Fibroblast of lung (primary cell): ENCODE measurements around the gene CPEB4. TPM values are rescaled to one million over a fixed set of nuclear protein-coding genes. Genes with fewer than 3 reads are reported as not detected.

ENCODE experiments used
- DNase-seq, 2 donors: peaks; one replicate each; pipeline versions ENCODE4 v3.0.0 to v3.0.0-alpha.2; 2010; ENCODE audit warnings: low read depth in 2 of 2
- H2AFZ ChIP-seq: 2 replicates; pipeline ENCODE4 v1.5.1; 2012; ENCODE audit warnings: low read length, control low read depth, inconsistent platforms
- H3K27ac ChIP-seq: 2 replicates; pipeline ENCODE4 v1.5.1; 2011; ENCODE audit warnings: low read length, control low read depth; ENCODE audit not compliant: insufficient read depth
- H3K27me3 ChIP-seq: 2 replicates; pipeline ENCODE4 v1.5.1; 2011; ENCODE audit warnings: mild to moderate bottlenecking, low read length; ENCODE audit not compliant: control insufficient read depth, insufficient read depth
- H3K36me3 ChIP-seq: 2 replicates; pipeline ENCODE4 v1.5.1; 2011; ENCODE audit warnings: low read length; ENCODE audit not compliant: control insufficient read depth, insufficient read depth
- H3K4me1 ChIP-seq: 2 replicates; pipeline ENCODE4 v1.5.1; 2011; ENCODE audit warnings: low read length; ENCODE audit not compliant: control insufficient read depth, insufficient read depth; ENCODE audit errors: extremely low read depth
- H3K4me2 ChIP-seq: 2 replicates; pipeline ENCODE4 v1.5.1; 2011; ENCODE audit warnings: low read length, control low read depth; ENCODE audit not compliant: insufficient read depth; ENCODE audit errors: extremely low read depth
- H3K4me3 ChIP-seq, 4 experiments: fragments of 200-600 bp in 1 of 4; sonication (generic) in 1 of 4; replicated peaks in 1 of 4; 2 replicates each; pipeline ENCODE4 v1.5.1; 2011 to 2016; ENCODE audit warnings: low read length in 4 of 4, low read depth in 3 of 4, mild to moderate bottlenecking in 3 of 4, control low read depth in 2 of 4, inconsistent platforms in 1 of 4, mixed read lengths in 1 of 4; ENCODE audit not compliant: insufficient read depth in 1 of 4; ENCODE audit errors: control extremely low read depth in 1 of 4
- H3K79me2 ChIP-seq: 2 replicates; pipeline ENCODE4 v1.5.1; 2012; ENCODE audit warnings: mild to moderate bottlenecking, low read length, inconsistent platforms; ENCODE audit not compliant: control insufficient read depth, insufficient read depth
- H3K9ac ChIP-seq: 2 replicates; pipeline ENCODE4 v1.5.1; 2011; ENCODE audit warnings: mild to moderate bottlenecking, low read length, control low read depth; ENCODE audit not compliant: insufficient read depth
- H3K9me3 ChIP-seq: 2 replicates; pipeline ENCODE4 v1.5.1; 2012; ENCODE audit warnings: low read depth, low read length; ENCODE audit not compliant: control insufficient read depth, insufficient read depth
- H4K20me1 ChIP-seq: 2 replicates; pipeline ENCODE4 v1.5.1; 2011; ENCODE audit warnings: low read length; ENCODE audit not compliant: control insufficient read depth, insufficient read depth; ENCODE audit errors: extremely low read depth
- EZH2 ChIP-seq: IDR thresholded peaks from 2 replicates; pipeline ENCODE4 v1.5.1; 2012; ENCODE audit warnings: low read length, control low read depth, mild to moderate bottlenecking; ENCODE audit errors: missing control alignments
- polyA plus RNA-seq, 2 donors: library from polyadenylated mRNA; depleted of rRNA in 1 of 2; stranded (reverse) in 1 of 2; unstranded in 1 of 2; fragments of >200 nt; gene quantifications; 2 replicates each; pipeline ENCODE4 v1.2.1, GENCODE V29; 2011 to 2012; ENCODE audit warnings: missing spikeins in 1 of 2
- total RNA-seq: library from RNA; depleted of rRNA; stranded (reverse); fragments of >200 nt; gene quantifications from 2 replicates; pipeline ENCODE4 v1.2.1, GENCODE V29; 2014
- TF ChIP-seq, protein P1 (sequence below), 2 donors: IDR thresholded peaks in 1 of 2; conservative IDR thresholded peaks in 1 of 2; 1 replicate in 1 of 2; 2 replicates in 1 of 2; pipeline ENCODE4 v1.5.1; 2011 to 2012; ENCODE audit warnings: low read length in 2 of 2, control low read depth in 1 of 2, inconsistent platforms in 1 of 2, low read depth in 1 of 2, mild to moderate bottlenecking in 1 of 2

The CPEB4 gene
- total and polyA plus RNA-seq, 2 donors (not counting 1 experiment from before 2014, with no cell fraction given) = 19.9 to 23.6 TPM

DNA sequence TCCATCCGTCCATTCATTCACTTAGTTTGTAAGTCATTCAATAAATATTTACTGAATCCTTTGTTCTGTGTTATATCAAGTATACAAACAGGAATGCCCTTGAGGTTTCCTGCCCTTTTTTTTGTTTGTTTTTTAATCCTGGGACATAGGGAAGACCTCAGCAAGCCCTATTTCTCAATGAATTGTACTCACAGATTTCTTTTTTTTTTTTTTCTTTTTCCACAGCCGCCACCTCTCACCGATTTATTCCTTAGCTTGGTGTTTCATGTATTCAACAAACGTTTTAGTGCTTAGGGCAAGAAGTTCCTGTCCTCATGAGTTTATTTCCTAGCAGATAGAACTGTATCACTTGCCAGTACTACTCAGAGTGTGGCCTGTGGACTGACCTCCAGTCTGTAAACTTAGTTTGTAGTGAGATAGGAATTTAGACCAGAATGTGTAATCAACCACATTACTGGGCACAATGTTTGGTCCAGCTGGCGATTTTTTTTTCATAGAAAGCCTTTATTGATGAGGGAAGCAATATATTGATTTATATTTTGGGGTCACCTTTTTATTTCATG is 65.5 kb downstream of the CPEB4 start:
- H3K4me1 ChIP-seq = peaks cover 2% of the 10 kb centered on the region
- H2AFZ ChIP-seq = no peak overlapping the region
- no peaks in the 10 kb centered on the region for H3K9me3 ChIP-seq
- H3K9ac ChIP-seq = no peak overlapping the region
- H3K27me3 ChIP-seq = no peaks in the 10 kb centered on the region
- H3K4me2 ChIP-seq = no peak overlapping the region
- H3K27ac ChIP-seq = no peak overlapping the region
- H3K36me3 ChIP-seq = no peaks in the 10 kb centered on the region
- peak; percentile 69 to 77 for DNase-seq
- no peak for TF ChIP-seq EZH2
- TF ChIP-seq, protein P1, sequence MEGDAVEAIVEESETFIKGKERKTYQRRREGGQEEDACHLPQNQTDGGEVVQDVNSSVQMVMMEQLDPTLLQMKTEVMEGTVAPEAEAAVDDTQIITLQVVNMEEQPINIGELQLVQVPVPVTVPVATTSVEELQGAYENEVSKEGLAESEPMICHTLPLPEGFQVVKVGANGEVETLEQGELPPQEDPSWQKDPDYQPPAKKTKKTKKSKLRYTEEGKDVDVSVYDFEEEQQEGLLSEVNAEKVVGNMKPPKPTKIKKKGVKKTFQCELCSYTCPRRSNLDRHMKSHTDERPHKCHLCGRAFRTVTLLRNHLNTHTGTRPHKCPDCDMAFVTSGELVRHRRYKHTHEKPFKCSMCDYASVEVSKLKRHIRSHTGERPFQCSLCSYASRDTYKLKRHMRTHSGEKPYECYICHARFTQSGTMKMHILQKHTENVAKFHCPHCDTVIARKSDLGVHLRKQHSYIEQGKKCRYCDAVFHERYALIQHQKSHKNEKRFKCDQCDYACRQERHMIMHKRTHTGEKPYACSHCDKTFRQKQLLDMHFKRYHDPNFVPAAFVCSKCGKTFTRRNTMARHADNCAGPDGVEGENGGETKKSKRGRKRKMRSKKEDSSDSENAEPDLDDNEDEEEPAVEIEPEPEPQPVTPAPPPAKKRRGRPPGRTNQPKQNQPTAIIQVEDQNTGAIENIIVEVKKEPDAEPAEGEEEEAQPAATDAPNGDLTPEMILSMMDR (conservative IDR thresholded peaks at IDR 0.05 in 1 of 2, IDR thresholded peaks at IDR 0.05 in 1 of 2; ENCODE audit: low read depth in 1 of 2, low read length in 2 of 2) = no peak
- H3K79me2 ChIP-seq = no peaks in the 10 kb centered on the region
- no peaks in the 10 kb centered on the region for H4K20me1 ChIP-seq
- no peak overlapping the region for H3K4me3 ChIP-seq

DNA sequence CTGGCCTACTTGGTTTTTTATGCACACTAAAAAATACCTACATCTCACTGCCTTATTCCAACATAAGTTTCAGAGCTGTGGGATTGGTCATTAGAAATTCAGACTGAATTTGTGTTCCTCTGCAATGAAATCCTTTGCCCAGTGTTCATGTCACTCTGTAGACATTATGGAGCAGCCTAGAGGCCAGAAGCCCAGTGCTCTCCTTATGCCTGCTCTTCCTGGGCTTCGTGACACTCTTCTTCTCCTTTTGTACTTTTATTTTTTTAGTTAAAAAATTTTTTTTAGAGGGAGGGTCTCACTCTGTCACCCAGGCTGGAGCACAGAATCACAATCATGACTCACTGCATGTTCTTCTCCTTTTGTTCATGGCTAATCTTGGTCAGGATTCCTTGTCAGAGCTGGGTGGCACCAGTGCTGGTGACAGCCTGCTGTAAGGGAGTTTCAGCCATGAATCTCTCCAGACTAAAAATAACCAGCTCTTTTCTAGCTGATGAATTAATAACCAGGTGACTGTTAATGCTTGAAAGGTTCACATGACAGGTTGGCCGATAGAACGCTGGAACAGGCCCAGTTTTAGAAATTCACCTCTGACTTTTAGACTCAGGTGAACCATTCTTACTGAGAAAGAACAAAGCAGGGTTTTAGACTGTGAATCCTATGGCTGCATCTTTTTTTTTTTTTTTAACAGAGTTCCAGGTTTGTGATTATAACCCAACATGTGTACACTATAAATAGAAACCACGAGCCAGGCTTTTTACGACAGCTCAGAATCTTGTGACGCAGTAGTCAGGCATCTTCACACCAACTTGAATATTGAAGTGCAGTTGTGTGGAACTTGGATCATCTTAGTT is 66.7 kb downstream of the CPEB4 start:
- peak overlapping the region; percentile 2 for H3K4me2 ChIP-seq
- no peaks in the 10 kb centered on the region for H3K27me3 ChIP-seq
- no peaks in the 10 kb centered on the region for H3K79me2 ChIP-seq
- H3K9ac ChIP-seq = no peak overlapping the region
- H3K4me3 ChIP-seq = no peak overlapping the region
- peak; percentile 80 to 82 for DNase-seq
- peak overlapping the region; percentile 65 for H3K27ac ChIP-seq
- H3K4me1 ChIP-seq = peaks cover 2% of the 10 kb centered on the region
- no peaks in the 10 kb centered on the region for H4K20me1 ChIP-seq
- no peak overlapping the region for H2AFZ ChIP-seq
- TF ChIP-seq, protein P1 (conservative IDR thresholded peaks at IDR 0.05 in 1 of 2, IDR thresholded peaks at IDR 0.05 in 1 of 2; ENCODE audit: low read depth in 1 of 2, low read length in 2 of 2) = no peak
- no peak for TF ChIP-seq EZH2
- H3K36me3 ChIP-seq = no peaks in the 10 kb centered on the region
- no peaks in the 10 kb centered on the region for H3K9me3 ChIP-seq

DNA sequence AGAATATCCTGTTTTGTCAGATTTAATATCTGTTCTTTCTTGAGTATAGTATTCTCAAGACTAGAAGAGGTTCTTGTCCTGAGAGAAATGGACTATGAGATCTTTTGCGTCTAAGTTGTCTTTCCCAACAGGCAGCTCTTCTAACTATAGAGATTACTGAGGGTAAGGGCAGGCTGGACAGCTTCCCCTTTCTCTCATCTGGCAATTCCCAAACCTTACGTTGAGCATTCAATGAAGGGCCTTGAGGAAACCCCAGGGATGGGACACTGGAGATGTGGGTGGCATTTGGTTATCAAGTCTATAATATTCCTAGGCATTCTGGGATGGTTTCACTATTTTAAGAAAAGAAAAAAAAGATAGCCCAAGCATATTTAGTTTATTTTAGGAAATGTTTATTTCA is 72.8 kb downstream of the CPEB4 start:
- Histone ChIP-seq H3K4me1 (no peaks in the 10 kb centered on the region), H3K27ac (no peak overlapping the region)

More for the DNA sequence above, 72.8 kb downstream of the CPEB4 start:
- Histone ChIP-seq H3K27me3 (no peaks in the 10 kb centered on the region), H4K20me1 (no peaks in the 10 kb centered on the region), H3K9ac (no peak overlapping the region), H3K9me3 (no peaks in the 10 kb centered on the region), H2AFZ (no peak overlapping the region), H3K79me2 (no peaks in the 10 kb centered on the region), H3K4me3 (no peak overlapping the region), H3K36me3 (no peaks in the 10 kb centered on the region), H3K4me2 (no peak overlapping the region)
- no peak for DNase-seq
- TF ChIP-seq EZH2 = no peak
- TF ChIP-seq, protein P1 (conservative IDR thresholded peaks at IDR 0.05 in 1 of 2, IDR thresholded peaks at IDR 0.05 in 1 of 2; ENCODE audit: low read depth in 1 of 2, low read length in 2 of 2) = no peak
